HG03064 (cell line): ENCODE measurements around the gene EPB41L4B.
A peak's percentile ranks its signal among the peaks of the same experiment; 100 is the strongest.

Source experiments
- ATAC-seq: cut with Tn5 transposase; IDR thresholded peaks from one replicate; pipeline ENCODE4 v1.9.1; 2021; ENCODE audit warnings: low read depth; ENCODE audit not compliant: unreplicated experiment

The EPB41L4B gene

DNA sequence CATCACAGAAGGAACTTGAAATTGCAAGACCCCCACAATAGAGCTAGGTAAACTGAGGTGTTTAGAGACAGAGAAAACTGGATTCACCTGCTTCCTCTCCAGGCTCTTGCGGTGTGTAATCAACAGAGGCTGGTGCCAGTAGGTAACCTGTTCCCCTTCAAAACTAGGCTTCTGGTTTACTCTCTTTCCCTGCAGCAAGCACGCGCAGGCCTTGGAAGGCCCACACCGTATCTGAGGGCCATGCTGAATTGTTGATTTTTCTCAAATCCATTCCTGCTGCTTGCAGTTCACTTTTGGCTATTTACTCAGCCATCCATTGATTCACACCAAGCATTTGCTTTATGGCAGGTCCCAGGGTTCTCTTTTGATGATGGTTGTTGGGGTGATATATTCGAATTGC, 153.1 kb downstream of the EPB41L4B start:
- ATAC-seq = no peak

GRCh38 chr9:109166771-109167601, 153.9 kb downstream of the EPB41L4B start, which contains the start of gene FRRS1L:
Gene FRRS1L (minus strand): TSS chr9:109167249. CDS start chr9:109167138, 111 bp downstream.
- no peak for ATAC-seq

- no peak for ATAC-seq
Observed at GRCh38 chr9:109166171-109166770, 154.6 kb downstream of the EPB41L4B start.

GRCh38 chr9:109164042-109164441, 156.8 kb downstream of the EPB41L4B start:
- ATAC-seq = no peak

GRCh38 chr9:109163194-109163593, 157.7 kb downstream of the EPB41L4B start:
- no peak for ATAC-seq

GRCh38 chr9:109162677-109163076, 158.2 kb downstream of the EPB41L4B start:
- ATAC-seq = no peak

DNA sequence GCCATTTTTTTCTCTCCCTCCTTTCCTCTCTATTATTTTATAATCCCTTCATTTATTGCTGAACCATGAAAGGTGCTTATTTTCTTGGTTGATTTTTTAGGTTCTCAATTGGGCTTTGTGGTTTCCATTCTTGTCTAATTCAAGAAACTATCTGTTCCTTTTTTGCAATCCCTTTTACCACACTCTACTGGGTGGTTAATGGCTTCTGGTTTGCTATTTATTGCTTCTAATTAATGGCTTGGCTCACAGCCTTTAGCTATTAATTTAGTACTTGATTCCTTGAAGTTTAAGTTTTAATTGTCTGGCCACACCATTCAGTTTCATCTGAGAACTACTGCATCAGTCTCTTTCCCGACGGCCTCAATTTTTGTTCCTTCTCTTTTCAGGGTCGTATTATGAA, 159.4 kb downstream of the EPB41L4B start:
- ATAC-seq = no peak

DNA sequence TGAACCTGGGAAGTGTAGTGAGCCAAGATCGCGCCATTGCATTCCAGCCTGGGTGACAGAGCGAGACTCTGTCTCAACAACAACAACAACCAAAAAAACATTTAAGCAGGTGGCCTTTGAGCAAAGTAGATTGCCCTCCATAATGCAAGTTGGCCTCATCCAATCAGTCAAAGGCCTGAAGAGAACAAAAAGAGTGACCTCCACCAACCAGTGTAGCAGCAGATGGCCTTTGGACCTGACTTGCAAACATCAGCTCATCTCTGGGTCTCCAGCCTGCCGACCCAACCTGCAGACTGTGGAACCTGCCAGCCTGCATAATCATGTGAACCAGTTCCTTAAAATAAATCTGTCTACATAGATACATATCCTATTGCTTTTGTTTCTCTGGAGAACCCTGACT, 161.3 kb downstream of the EPB41L4B start:
- ATAC-seq = no peak

DNA sequence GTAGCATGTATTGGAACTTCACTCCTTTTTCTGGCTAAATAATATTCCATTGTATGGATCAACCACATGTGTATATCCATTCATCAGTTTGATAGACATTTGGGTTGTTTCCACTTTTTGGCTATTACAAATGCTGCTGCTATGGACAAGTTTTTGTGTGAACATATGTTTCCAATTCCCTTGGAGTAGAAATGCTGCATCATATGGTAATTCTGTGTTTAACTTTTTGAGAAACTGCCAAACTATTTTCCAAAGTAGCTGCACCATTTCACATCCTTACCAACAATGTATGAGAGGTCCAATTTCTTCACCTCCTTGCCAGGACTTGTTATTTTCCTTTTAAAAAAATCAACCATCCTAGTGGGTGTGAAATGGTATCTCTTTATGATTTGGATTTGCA, 162.2 kb downstream of the EPB41L4B start:
- no peak for ATAC-seq

DNA sequence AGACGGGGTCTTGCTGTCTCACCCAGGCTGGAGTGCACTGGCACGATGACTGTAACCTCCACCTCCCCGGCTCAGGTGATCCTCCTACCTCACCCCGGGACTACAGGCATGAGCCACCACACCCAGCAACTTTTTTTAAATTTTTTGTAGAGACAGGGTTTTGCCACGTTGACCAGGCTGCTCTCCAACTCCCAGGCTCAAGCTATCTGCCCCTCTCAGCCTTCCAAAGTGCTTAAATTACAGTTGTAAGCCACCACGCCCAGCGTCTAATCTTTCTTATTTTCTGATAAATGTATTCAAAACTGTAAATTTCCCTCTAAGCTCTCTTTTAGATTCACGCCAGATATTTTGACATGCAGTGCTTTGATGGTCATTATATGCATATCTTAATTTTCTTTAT, 164.2 kb downstream of the EPB41L4B start:
- ATAC-seq = no peak

DNA sequence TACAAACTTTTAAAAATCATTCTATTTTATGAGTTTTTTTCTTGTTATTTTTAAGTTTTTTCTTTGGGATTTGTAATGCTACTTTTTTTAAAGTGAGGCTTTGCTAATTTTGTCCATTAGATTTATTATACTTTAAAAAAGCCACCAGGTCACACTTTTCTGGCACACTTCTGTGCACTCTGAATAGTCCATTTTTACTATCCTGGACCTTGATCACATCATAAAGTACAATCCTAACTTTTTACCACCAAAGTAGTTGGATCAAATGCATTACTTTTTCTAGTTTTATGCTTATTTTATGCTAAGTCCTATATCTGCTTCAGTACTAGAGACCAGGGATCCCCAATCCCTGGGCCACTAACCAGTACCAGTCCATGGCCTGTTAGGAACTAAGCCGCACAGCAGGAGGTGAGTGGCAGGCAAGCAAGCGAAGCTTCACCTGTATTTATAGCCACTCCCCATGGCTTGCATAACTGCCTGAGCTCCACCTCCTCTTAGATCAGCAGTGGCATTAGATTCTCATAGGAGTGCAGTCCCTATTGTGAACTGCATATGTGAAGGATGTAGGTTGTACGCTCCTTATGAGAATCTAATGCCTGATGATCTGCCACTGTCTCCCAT, 169.8 kb downstream of the EPB41L4B start:
- no peak for ATAC-seq

DNA sequence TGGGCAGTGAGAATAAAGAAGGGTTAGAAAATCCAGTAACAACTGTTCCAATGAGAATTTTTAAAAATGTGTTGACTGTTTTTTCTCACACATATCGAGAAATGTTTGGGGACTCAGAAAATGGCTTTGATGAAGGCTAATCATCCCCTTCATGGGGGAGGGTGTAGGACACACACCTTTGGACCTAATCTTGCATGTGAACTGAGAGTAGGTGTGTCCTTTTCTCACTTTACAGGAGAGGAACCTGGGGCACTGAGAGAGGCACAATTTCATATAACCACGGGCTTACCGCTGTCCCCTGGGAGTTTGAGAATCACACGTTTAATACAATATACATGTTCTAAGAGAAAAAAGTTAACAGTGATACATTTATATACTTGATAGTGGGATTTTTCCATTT, 171.1 kb downstream of the EPB41L4B start:
- no peak for ATAC-seq

DNA sequence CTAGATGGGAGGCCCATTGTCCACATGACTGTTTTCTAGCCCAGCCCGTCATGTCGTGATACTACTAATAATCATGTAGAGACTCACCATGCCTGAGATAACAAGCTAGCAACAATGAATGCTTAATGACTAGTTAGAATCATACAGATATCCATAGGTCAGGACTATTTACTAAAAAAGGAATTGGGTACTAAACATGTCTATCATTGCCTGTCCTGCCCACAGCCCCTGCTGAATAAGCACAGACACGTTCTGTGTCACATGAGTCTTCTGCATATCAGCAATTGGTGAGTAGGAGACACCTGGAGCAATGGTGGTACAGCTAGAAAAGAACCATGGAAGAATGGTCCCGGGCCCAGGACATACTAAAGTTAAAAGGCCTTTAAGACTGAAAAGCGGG, 171.8 kb downstream of the EPB41L4B start:
- ATAC-seq = no peak

- ATAC-seq = no peak
Observed at GRCh38 chr9:109145051-109145450, 175.8 kb downstream of the EPB41L4B start.

DNA sequence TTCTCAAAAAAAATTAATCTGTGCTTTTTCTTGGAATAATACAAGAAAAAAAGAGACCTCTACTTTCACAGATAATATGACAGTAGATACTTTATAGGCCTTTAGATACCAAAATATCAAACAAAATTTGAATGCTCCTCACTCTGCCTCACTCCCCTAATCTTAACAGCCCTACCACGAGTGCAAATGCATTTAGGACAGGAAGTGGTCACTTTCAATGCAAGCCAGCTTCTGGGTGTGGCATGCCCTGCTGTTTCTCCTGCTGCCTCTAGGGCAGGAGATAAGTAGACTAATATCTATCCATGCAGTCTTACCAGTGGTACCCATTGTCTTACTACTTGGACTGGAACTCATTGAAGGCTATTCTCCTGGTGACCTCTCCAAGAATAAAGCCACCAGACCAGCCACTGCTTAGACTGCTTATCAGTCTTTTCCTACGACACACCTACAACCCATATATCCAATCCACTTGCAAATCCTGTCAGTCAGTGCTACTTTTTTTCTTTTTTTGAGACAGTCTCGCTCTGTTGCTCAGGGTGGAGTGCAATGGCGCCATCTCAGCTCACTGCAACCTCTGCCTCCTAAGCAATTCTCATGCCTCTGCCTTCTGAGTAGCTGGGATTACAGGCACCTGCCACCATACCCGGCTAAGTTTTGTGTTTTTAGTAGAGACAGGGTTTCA, 176.8 kb downstream of the EPB41L4B start:
- ATAC-seq = peak; percentile 97

DNA sequence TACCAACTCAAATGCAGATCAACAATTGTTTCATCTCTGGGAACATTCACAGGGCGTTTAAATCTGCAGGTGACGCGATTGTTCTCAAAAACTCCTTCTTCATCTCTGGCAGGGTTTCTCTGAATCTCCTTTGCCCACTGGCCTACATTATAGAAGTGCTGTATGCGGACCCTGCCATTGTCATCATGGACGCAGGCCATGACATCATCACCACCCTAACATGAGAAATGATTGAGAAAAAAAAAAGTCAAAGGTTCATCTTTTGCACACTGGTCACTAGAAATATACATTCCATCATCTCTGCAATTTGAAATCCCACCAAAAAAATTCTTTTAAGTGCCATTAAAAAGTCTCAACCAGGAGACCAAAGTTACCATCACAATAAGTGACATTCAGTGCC, 179.5 kb downstream of the EPB41L4B start:
- no peak for ATAC-seq

- ATAC-seq = no peak
Observed at GRCh38 chr9:109139851-109140250, 181.0 kb downstream of the EPB41L4B start.

DNA sequence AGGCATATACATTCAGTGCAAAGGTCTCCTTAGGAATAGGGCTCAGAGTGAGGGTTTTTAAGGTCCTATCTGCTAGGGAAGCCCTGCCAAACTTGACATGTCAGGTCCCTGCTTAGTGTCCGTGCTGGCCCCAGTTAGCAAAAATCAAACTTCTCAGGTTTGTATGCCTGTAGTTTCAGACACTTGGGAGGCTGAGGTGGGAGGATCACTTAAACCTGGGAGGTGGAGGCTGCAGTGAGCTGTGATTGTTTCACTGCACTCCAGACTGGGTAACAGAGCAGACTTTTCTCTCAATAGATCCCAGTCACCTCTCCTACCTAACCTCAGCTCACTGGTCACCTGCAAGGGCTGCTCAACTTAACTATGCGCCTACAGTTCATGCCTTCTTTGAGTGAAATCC, 182.4 kb downstream of the EPB41L4B start:
- ATAC-seq = no peak

DNA sequence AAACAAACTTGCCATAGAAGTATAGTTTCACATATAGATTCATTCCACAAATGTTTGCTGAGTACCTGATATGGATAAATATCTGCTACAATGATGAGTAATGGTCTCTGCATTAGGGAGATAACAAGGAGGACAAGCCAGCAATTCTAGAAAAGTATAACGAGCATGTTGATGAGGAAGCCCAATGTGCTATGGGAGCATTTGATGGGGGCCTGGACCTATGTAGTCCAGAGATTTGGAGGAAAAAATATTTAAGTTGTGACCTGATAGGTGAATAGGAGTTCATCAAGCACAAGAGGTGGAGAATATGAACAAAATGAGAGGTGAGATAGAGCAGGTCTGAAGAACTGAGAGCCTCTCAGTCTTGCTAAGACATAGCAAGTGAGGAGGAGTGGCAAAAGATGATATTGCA, 186.7 kb downstream of the EPB41L4B start:
- ATAC-seq = no peak

DNA sequence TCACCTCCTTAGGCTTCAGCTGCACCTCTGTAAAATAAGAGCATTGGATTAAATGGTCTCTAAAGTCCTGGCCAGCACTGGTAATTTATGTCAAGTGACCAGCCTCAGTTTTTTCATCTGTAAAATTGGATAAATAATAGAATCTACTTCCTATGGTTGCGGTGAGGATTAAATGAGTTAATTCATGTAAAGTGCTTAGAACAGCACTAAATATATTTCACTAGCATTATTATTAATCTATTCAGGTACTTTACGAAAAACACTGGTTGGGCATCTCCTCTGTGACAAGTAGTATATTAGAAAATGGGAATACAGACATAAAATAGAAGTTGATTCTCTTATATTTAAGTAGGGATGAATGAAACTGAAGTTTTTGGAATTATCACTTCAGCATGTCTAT, 187.3 kb downstream of the EPB41L4B start:
- ATAC-seq = no peak

- ATAC-seq = no peak
Observed at GRCh38 chr9:109132567-109133021, 188.3 kb downstream of the EPB41L4B start.
